Stimulated activated CD4-positive, alpha-beta T cell treated with anti-CD3 and anti-CD28 coated beads, Interleukin-4, amount 100 ng/mL, for 4 hours (primary cell): Measurements from ENCODE around the gene PRAMEF13.
"Not testable (repeated sequence)": the region's sequence is repeated elsewhere in the genome, so short reads cannot be mapped to it uniquely, and the experiment has no call there.

Source experiments
- DNase-seq, 2 experiments: peaks; one replicate each; pipeline ENCODE4 v3.0.0-alpha.2; 2020

PRAMEF13 gene

DNA sequence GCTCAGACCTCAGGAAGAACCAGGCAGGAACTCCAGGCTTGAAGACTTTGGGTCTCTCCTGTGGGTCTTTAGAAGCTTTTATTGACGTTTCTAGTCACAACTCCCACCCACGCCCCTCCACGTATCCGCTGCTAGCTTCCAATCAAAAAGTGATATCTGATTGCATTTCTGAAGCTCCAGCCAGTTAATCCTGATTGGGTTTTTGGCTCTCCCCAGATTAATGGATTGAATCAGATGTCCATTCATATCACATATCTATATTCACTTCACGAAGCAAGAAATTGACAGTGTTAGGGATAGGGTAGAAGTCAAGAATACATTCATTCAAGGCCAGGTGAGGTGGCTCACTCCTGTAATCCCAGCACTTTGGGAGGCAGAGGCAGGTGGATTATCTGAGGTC is 45.3 kb downstream of the PRAMEF13 start, which contains the start of gene PRAMEF26:
Gene PRAMEF26, minus strand, starts transcription at position 101 of the 400 bp plus-strand sequence. CDS start 2,914 bp downstream, outside the sequence.
- not testable (repeated sequence) for DNase-seq
